BLaER1 (cell line): ENCODE data around the gene MNT.

Experiments
- H3K27ac ChIP-seq: shearing (Covaris generic); formaldehyde crosslinking; 2 replicates; pipeline ENCODE4 v1.8.1; 2022
- H3K27me3 ChIP-seq: shearing (Covaris generic); formaldehyde crosslinking; 2 replicates; pipeline ENCODE4 v1.8.1; 2022
- H3K36me3 ChIP-seq: shearing (Covaris generic); formaldehyde crosslinking; 2 replicates; pipeline ENCODE4 v1.8.1; 2022
- H3K4me1 ChIP-seq: shearing (Covaris generic); formaldehyde crosslinking; 2 replicates; pipeline ENCODE4 v1.8.1; 2022
- H3K4me2 ChIP-seq: shearing (Covaris generic); formaldehyde crosslinking; 2 replicates; pipeline ENCODE4 v1.8.1; 2022
- H3K4me3 ChIP-seq: shearing (Covaris generic); formaldehyde crosslinking; 2 replicates; pipeline ENCODE4 v1.8.1; 2022
- H3K9ac ChIP-seq: shearing (Covaris generic); formaldehyde crosslinking; 2 replicates; pipeline ENCODE4 v1.8.1; 2022
- H3K9me3 ChIP-seq: shearing (Covaris generic); formaldehyde crosslinking; 2 replicates; pipeline ENCODE4 v1.8.1; 2022
- H4K20me1 ChIP-seq: shearing (Covaris generic); formaldehyde crosslinking; 2 replicates; pipeline ENCODE4 v1.8.1; 2022
- Cebpa-rat ChIP-seq: shearing (Covaris generic); IDR thresholded peaks from 2 replicates; pipeline ENCODE4 v1.8.1; 2022

The MNT gene

DNA sequence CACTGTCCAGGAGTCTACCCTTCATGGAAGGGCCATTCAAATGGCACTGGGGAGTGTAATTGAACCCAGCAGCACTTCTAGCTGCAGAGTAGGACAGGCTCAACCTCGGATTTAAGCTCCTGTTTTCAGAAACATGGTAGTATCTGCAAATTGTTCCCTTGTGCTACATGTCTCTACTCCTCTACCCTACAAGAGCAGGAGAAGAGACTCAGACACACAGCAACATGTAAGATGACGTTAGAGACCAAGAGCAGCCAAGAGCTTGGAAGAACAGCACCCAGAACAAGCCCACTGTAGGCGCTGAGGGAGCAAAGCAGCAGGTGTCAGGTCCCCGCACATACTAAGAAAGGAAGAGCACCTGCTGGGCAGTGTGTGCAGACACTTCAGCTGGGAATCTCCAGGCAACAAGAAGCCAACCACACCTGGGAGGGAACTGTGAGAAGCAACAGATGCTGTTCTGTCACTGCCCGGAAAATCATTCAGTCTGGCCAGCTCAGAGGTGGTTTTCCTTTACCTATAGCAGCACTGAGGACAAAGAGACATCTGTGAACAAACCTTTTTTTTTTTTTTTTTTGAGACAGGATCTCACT, 35.6 kb upstream of the MNT start:
- H3K4me1 ChIP-seq = peaks cover 66% of the 10 kb centered on the region
- no peaks in the 10 kb centered on the region for H4K20me1 ChIP-seq
- peaks cover 71% of the 10 kb centered on the region for H3K36me3 ChIP-seq
- H3K9ac ChIP-seq = peak overlapping the region; percentile 65
- H3K4me2 ChIP-seq = peak overlapping the region; percentile 83
- H3K27ac ChIP-seq = peak overlapping the region; percentile 68
- H3K27me3 ChIP-seq = no peaks in the 10 kb centered on the region
- peak overlapping the region; percentile 13; the same call in 1 of the 2 replicates for H3K4me3 ChIP-seq
- TF ChIP-seq Cebpa-rat = no peak
- H3K9me3 ChIP-seq = no peaks in the 10 kb centered on the region; the same call in 1 of the 2 replicates

- no peaks in the 10 kb centered on the region for H3K9me3 ChIP-seq
- H3K4me2 ChIP-seq = peak overlapping the region; percentile 83
- peaks cover 71% of the 10 kb centered on the region for H3K36me3 ChIP-seq
- peak overlapping the region; percentile 68 for H3K27ac ChIP-seq
- peak overlapping the region; percentile 65 for H3K9ac ChIP-seq
- no peaks in the 10 kb centered on the region for H3K27me3 ChIP-seq
- no peak for TF ChIP-seq Cebpa-rat
- H3K4me3 ChIP-seq = peak overlapping the region; percentile 48
- H3K4me1 ChIP-seq = peaks cover 70% of the 10 kb centered on the region
- no peaks in the 10 kb centered on the region for H4K20me1 ChIP-seq
Measured at GRCh38 chr17:2435862-2436261, 35.0 kb upstream of the MNT start.

DNA sequence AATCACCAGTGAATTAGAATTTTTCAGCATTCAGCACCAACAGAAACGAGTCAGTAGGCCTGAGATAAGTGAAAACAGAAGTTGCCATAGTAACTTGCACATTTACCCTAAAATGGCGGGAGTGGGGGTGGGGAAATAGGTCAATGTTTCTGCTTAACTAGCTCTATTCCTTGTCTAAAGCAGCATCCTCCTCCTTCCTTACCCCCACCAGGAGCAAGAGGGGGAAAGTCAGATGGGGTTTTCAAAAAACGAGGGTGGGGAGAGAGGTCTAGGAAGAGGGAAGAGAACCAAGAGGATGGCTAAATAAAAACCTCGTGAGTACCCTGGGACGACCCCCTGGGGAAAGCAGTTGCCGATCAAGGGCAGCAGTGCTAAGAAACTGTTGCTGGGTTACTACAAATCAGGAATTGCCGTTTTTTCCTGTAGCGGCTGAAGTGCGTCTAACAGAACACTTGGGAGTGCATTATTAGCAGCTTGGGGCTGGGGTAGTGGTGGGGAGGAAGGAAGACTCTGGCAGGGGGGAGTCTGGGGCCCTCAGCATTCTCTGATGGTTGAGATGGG, 34.4 kb upstream of the MNT start:
- TF ChIP-seq Cebpa-rat = no peak
- Histone ChIP-seq H3K4me1 (peaks cover 75% of the 10 kb centered on the region), H3K9me3 (no peaks in the 10 kb centered on the region), H3K36me3 (peaks cover 65% of the 10 kb centered on the region), H3K4me2 (peak overlapping the region; percentile 83), H3K27me3 (no peaks in the 10 kb centered on the region), H3K27ac (peak overlapping the region; percentile 68), H3K9ac (peak overlapping the region; percentile 65), H3K4me3 (peak overlapping the region; percentile 48), H4K20me1 (no peaks in the 10 kb centered on the region)

GRCh38 chr17:2433696-2434095, 32.8 kb upstream of the MNT start:
- Histone ChIP-seq H3K27me3 (no peaks in the 10 kb centered on the region), H3K9ac (no peak overlapping the region), H3K9me3 (no peaks in the 10 kb centered on the region), H3K36me3 (peaks cover 50% of the 10 kb centered on the region), H4K20me1 (no peaks in the 10 kb centered on the region), H3K4me3 (no peak overlapping the region), H3K27ac (peak overlapping the region; percentile 68), H3K4me2 (peak overlapping the region; percentile 83), H3K4me1 (peaks cover 72% of the 10 kb centered on the region)
- TF ChIP-seq Cebpa-rat = no peak

GRCh38 chr17:2427910-2428309, 27.1 kb upstream of the MNT start:
- no peak for TF ChIP-seq Cebpa-rat

GRCh38 chr17:2427215-2427614, 26.4 kb upstream of the MNT start:
- H3K4me3 ChIP-seq = no peak overlapping the region

More at GRCh38 chr17:2427910-2428309, 27.1 kb upstream of the MNT start:
- Histone ChIP-seq H3K4me2 (no peak overlapping the region), H3K9me3 (no peaks in the 10 kb centered on the region), H3K4me3 (no peak overlapping the region), H3K27me3 (no peaks in the 10 kb centered on the region), H3K36me3 (peaks cover 58% of the 10 kb centered on the region), H3K9ac (no peak overlapping the region), H4K20me1 (no peaks in the 10 kb centered on the region), H3K4me1 (peaks cover 14% of the 10 kb centered on the region), H3K27ac (no peak overlapping the region)

GRCh38 chr17:2423271-2423670, 22.4 kb upstream of the MNT start:
- no peak overlapping the region for H3K9ac ChIP-seq
- no peak overlapping the region for H3K4me3 ChIP-seq
- H4K20me1 ChIP-seq = no peaks in the 10 kb centered on the region
- no peak overlapping the region for H3K27ac ChIP-seq
- TF ChIP-seq Cebpa-rat = no peak
- no peaks in the 10 kb centered on the region for H3K9me3 ChIP-seq
- H3K4me2 ChIP-seq = no peak overlapping the region
- H3K36me3 ChIP-seq = peaks cover 83% of the 10 kb centered on the region
- no peaks in the 10 kb centered on the region for H3K27me3 ChIP-seq
- H3K4me1 ChIP-seq = no peaks in the 10 kb centered on the region

More at GRCh38 chr17:2427215-2427614, 26.4 kb upstream of the MNT start:
- no peaks in the 10 kb centered on the region for H3K9me3 ChIP-seq
- H3K27me3 ChIP-seq = no peaks in the 10 kb centered on the region
- H3K4me1 ChIP-seq = peaks cover 13% of the 10 kb centered on the region
- no peak overlapping the region for H3K9ac ChIP-seq
- no peak overlapping the region for H3K4me2 ChIP-seq
- no peak overlapping the region for H3K27ac ChIP-seq
- H4K20me1 ChIP-seq = no peaks in the 10 kb centered on the region
- peaks cover 56% of the 10 kb centered on the region for H3K36me3 ChIP-seq
- no peak for TF ChIP-seq Cebpa-rat

GRCh38 chr17:2421315-2422147, 20.7 kb upstream of the MNT start:
- H4K20me1 ChIP-seq = peaks cover 10% of the 10 kb centered on the region; the same call in 1 of the 2 replicates
- H3K9me3 ChIP-seq = no peaks in the 10 kb centered on the region
- H3K4me2 ChIP-seq = no peak overlapping the region
- no peaks in the 10 kb centered on the region for H3K4me1 ChIP-seq
- no peaks in the 10 kb centered on the region for H3K27me3 ChIP-seq
- H3K27ac ChIP-seq = no peak overlapping the region
- peaks cover 90% of the 10 kb centered on the region for H3K36me3 ChIP-seq
- H3K4me3 ChIP-seq = no peak overlapping the region
- no peak overlapping the region for H3K9ac ChIP-seq
- TF ChIP-seq Cebpa-rat = no peak

DNA sequence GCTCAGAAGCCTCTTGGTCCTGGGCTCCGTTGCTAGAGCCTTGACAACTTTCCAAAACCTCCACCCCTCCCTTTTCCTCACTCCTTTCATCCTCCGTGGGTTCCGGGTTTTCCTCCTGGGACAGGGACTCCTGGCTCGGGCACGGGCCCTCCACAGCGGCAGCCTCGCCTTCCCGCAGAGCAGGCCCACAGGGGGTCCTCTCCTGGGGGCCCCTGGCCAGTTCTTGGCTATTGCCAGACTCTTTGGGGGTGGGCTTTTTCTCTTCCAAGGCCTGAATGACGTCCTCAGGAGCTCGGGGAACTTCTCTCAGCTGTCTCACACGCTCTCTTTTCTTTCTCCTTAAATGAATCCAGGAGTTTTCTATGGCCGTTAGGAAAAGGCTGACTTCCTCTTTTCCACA, 19.3 kb upstream of the MNT start:
- TF ChIP-seq Cebpa-rat = no peak
- Histone ChIP-seq H3K27ac (no peak overlapping the region), H3K9me3 (no peaks in the 10 kb centered on the region), H3K27me3 (no peaks in the 10 kb centered on the region), H4K20me1 (peaks cover 13% of the 10 kb centered on the region; the same call in 1 of the 2 replicates), H3K4me2 (no peak overlapping the region), H3K9ac (no peak overlapping the region), H3K4me3 (no peak overlapping the region), H3K4me1 (0 out of 2 replicates have a peak, but pooled peaks cover 3% of the 10 kb centered on the region), H3K36me3 (peaks cover 87% of the 10 kb centered on the region)

DNA sequence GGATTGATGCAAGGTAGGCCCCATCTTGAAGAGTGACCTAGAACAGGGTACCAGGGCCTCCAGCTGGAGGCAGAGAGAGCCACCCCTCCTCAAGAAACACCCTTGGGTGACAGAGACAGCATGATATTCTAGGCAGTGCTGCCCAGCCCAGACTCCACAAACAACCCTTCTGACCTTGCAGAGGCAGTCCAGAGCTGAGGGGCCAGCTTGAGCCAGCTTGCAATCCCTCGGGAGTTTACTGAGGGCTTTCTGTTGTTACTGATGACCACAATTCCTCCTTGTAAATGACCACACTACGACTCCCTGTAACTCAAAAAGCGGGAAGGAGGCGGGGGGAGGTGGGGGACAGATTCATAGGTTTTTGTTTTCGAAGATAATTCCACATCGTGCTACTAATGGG, 18.6 kb upstream of the MNT start:
- Histone ChIP-seq H3K36me3 (peaks cover 89% of the 10 kb centered on the region), H3K9me3 (no peaks in the 10 kb centered on the region), H4K20me1 (peaks cover 13% of the 10 kb centered on the region; the same call in 1 of the 2 replicates), H3K27me3 (no peaks in the 10 kb centered on the region), H3K27ac (no peak overlapping the region), H3K9ac (no peak overlapping the region), H3K4me2 (no peak overlapping the region), H3K4me1 (0 out of 2 replicates have a peak, but pooled peaks cover 3% of the 10 kb centered on the region), H3K4me3 (no peak overlapping the region)
- TF ChIP-seq Cebpa-rat = no peak
